Common myeloid progenitor, CD34-positive (primary cell): Measurements from ENCODE around the gene VNN1.
"Not testable (repeated sequence)": the region's sequence is repeated elsewhere in the genome, so short reads cannot be mapped to it uniquely, and the experiment has no call there.

Experiments
- CTCF ChIA-PET: fragments of 350-600 bp; sonication (Branson Sonifier 250); formaldehyde crosslinking; loops from one replicate; lab custom pipeline; 2021; ENCODE audit warnings: antibody characterized with exemption; lab: Charles Lee
- POLR2A ChIA-PET: fragments of 350-600 bp; sonication (Branson Sonifier 250); formaldehyde crosslinking; loops from one replicate; lab custom pipeline; 2021; ENCODE audit warnings: antibody characterized with exemption; lab: Charles Lee
- DNase-seq, 3 donors: peaks; one replicate each; pipeline versions ENCODE4 v3.0.0 to v3.0.0-alpha.2; 2013
- H3K27ac ChIP-seq, 2 experiments: 1 replicate in 1 of 2; 2 replicates in 1 of 2; pipeline ENCODE4 v1.7.0; 2013; ENCODE audit warnings: inconsistent platforms in 2 of 2, low read length in 2 of 2, mild to moderate bottlenecking in 2 of 2, low read depth in 1 of 2, moderate library complexity in 1 of 2; ENCODE audit not compliant: severe bottlenecking in 2 of 2, insufficient read depth in 1 of 2, poor library complexity in 1 of 2
- H3K27me3 ChIP-seq, 5 experiments: replicated peaks in 2 of 5; 1 replicate in 3 of 5; 2 replicates in 2 of 5; pipeline versions ENCODE4 v1.6.1 to v1.7.0; 2013; ENCODE audit warnings: low read length in 4 of 5, mild to moderate bottlenecking in 2 of 5, moderate library complexity in 2 of 5, inconsistent platforms in 1 of 5; ENCODE audit not compliant: insufficient read depth in 5 of 5, control insufficient read depth in 4 of 5
- H3K36me3 ChIP-seq, 4 experiments: 1 replicate in 2 of 4; 2 replicates in 2 of 4; pipeline versions ENCODE4 v1.6.1 to v1.7.0; 2013; ENCODE audit warnings: low read length in 3 of 4, control low read depth in 1 of 4, mild to moderate bottlenecking in 1 of 4; ENCODE audit not compliant: control insufficient read depth in 4 of 4, insufficient read depth in 4 of 4
- H3K4me1 ChIP-seq, 4 experiments: 1 replicate in 3 of 4; 2 replicates in 1 of 4; pipeline versions ENCODE4 v1.6.1 to v1.7.1; 2013; ENCODE audit warnings: low read length in 3 of 4, mild to moderate bottlenecking in 3 of 4, control low read depth in 1 of 4, inconsistent platforms in 1 of 4, moderate library complexity in 1 of 4; ENCODE audit not compliant: control insufficient read depth in 4 of 4, insufficient read depth in 4 of 4; ENCODE audit errors: control extremely low read depth in 1 of 4
- H3K4me3 ChIP-seq, 7 experiments: 1 replicate in 4 of 7; 2 replicates in 3 of 7; pipeline versions ENCODE4 v1.5.1 to v1.7.0; 2013; ENCODE audit warnings: mild to moderate bottlenecking in 7 of 7, low read length in 6 of 7, moderate library complexity in 6 of 7, inconsistent platforms in 2 of 7, low read depth in 2 of 7, control low read depth in 1 of 7; ENCODE audit not compliant: insufficient read depth in 4 of 7, control insufficient read depth in 1 of 7; ENCODE audit errors: extremely low read depth in 1 of 7
- H3K9me3 ChIP-seq, 5 experiments: 1 replicate in 4 of 5; 2 replicates in 1 of 5; pipeline versions ENCODE4 v1.6.1 to v1.7.1; 2013; ENCODE audit warnings: low read length in 4 of 5, mild to moderate bottlenecking in 2 of 5, inconsistent platforms in 1 of 5, low read depth in 1 of 5, moderate library complexity in 1 of 5; ENCODE audit not compliant: control insufficient read depth in 4 of 5, insufficient read depth in 2 of 5; ENCODE audit errors: control extremely low read depth in 1 of 5
- WGBS: methylation state at CpG from one replicate; pipeline ENCODE4 v1.1.5; 2013; ENCODE audit not compliant: insufficient coverage; 5-methylcytosine and 5-hydroxymethylcytosine counted together

Gene VNN1

GRCh38 chr6:132714160-132714559 lies 305 bp upstream of the VNN1 start:
- Histone ChIP-seq H3K4me1 (peaks cover 19 to 49% (median 31%) of the 10 kb centered on the region in 4 experiments), H3K36me3 (no peaks in the 10 kb centered on the region), H3K9me3 (no peaks in the 10 kb centered on the region), H3K4me3 (peak overlapping the region in 6 of 7 experiments; percentile 13 to 66 (median 46)), H3K27ac (peak overlapping the region; percentile 55 to 75), H3K27me3 (no peaks in the 10 kb centered on the region)
- CTCF ChIA-PET, result no interaction called here
- 50% methylated on average over 1 of the region's 3 CpGs for WGBS
- no peak for DNase-seq
- POLR2A ChIA-PET, result no interaction called here

- 65% methylated on average over 2 of the region's 4 CpGs for WGBS
- Histone ChIP-seq H3K27me3 (no peaks in the 10 kb centered on the region), H3K4me3 (no peak overlapping the region), H3K9me3 (no peaks in the 10 kb centered on the region), H3K4me1 (peaks cover 19 to 49% (median 31%) of the 10 kb centered on the region in 4 experiments), H3K27ac (peak overlapping the region in 1 of 2 experiments; percentile 9), H3K36me3 (peaks cover 0 to 1% (median 0%) of the 10 kb centered on the region in 4 experiments)
- ChIA-PET POLR2A (interaction anchor here (0.6 kb wide), 1 partner anchor 36 kb away, joined by 3 read pairs; no protein-coding TSS in a partner anchor), CTCF (interaction anchor here (0.7 to 3.2 kb wide), 7 partner anchors 9 to 185 kb away, joined by 3 to 12 read pairs (median 3); no protein-coding TSS in a partner anchor)
- peak in 1 of 3 donors; percentile 29 for DNase-seq
These were observed 1.5 kb downstream of the VNN1 start for GRCh38 chr6:132712366-132712765.

GRCh38 chr6:132708771-132709170 lies 5.1 kb downstream of the VNN1 start:
- peaks cover 0 to 21% (median 10%) of the 10 kb centered on the region in 4 experiments for H3K4me1 ChIP-seq
- H3K27ac ChIP-seq, result no peak overlapping the region

GRCh38 chr6:132708002-132708401 lies 5.9 kb downstream of the VNN1 start:
- no peak overlapping the region for H3K27ac ChIP-seq
- ChIA-PET CTCF (no interaction called here), POLR2A (no interaction called here)
- no peak overlapping the region for H3K4me3 ChIP-seq
- peaks cover 0 to 17% (median 6%) of the 10 kb centered on the region in 4 experiments for H3K4me1 ChIP-seq
- no peaks in the 10 kb centered on the region for H3K27me3 ChIP-seq
- no peak for DNase-seq
- peaks cover 0 to 1% (median 0%) of the 10 kb centered on the region in 4 experiments for H3K36me3 ChIP-seq
- H3K9me3 ChIP-seq, result peaks cover 0 to 13% (median 0%) of the 10 kb centered on the region in 5 experiments

More at GRCh38 chr6:132708771-132709170, 5.1 kb downstream of the VNN1 start:
- POLR2A ChIA-PET, result no interaction called here
- CTCF ChIA-PET, result no interaction called here
- WGBS, result 100% methylated on average over 1 of the region's 3 CpGs
- Histone ChIP-seq H3K9me3 (peaks cover 0 to 13% (median 0%) of the 10 kb centered on the region in 5 experiments), H3K4me3 (no peak overlapping the region), H3K27me3 (no peaks in the 10 kb centered on the region), H3K36me3 (peaks cover 0 to 1% (median 0%) of the 10 kb centered on the region in 4 experiments)
- no peak for DNase-seq

- CTCF ChIA-PET, H3K4me3 ChIP-seq, H3K36me3 ChIP-seq, POLR2A ChIA-PET, H3K4me1 ChIP-seq, DNase-seq, H3K27me3 ChIP-seq, H3K27ac ChIP-seq: not testable (repeated sequence)
- WGBS, result 98% methylated on average over 3 of the region's 4 CpGs
- peaks cover 0 to 13% (median 0%) of the 10 kb centered on the region in 5 experiments for H3K9me3 ChIP-seq
These were observed 7.1 kb downstream of the VNN1 start for GRCh38 chr6:132706756-132707155.

DNA sequence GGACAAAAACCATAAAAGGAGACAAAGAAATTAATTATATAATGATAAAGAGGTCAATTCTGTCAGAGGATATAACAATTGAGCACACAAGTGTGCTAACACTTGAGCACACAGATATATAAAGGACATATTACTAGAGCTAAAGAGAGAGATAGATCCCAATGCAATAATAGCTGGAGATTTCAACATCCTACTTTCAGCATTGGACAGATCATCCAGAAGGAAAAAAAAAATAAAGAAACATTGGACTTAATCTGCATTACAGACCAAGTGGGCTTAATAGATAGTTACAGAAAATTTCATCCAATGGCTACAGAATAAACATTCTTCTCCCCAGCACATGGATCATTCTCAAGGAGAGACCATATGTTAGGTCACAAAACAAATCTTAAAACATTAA lies 9.9 kb downstream of the VNN1 start:
- no peaks in the 10 kb centered on the region for H3K27me3 ChIP-seq
- CTCF ChIA-PET, result interaction anchor here (1.5 kb wide), 1 partner anchor 9 kb away, joined by 3 read pairs; no protein-coding TSS in a partner anchor
- no peak for DNase-seq
- peaks cover 0 to 13% (median 0%) of the 10 kb centered on the region in 5 experiments for H3K9me3 ChIP-seq
- no peak overlapping the region for H3K4me3 ChIP-seq
- POLR2A ChIA-PET, result no interaction called here
- no peaks in the 10 kb centered on the region for H3K4me1 ChIP-seq
- H3K36me3 ChIP-seq, result peaks cover 0 to 1% (median 0%) of the 10 kb centered on the region in 4 experiments
- H3K27ac ChIP-seq, result no peak overlapping the region

GRCh38 chr6:132698608-132699007 lies 15.2 kb downstream of the VNN1 start:
- Histone ChIP-seq H3K4me1 (no peaks in the 10 kb centered on the region), H3K27me3 (no peaks in the 10 kb centered on the region), H3K9me3 (peaks cover 0 to 15% (median 4%) of the 10 kb centered on the region in 5 experiments), H3K4me3 (no peak overlapping the region), H3K36me3 (no peaks in the 10 kb centered on the region), H3K27ac (no peak overlapping the region)
- ChIA-PET CTCF (interaction anchor here (1.0 to 2.4 kb wide), 3 partner anchors 9 to 100 kb away, joined by 3 to 7 read pairs (median 3); partner anchors contain the start of gene SLC18B1), POLR2A (no interaction called here)
- DNase-seq, result no peak
- WGBS, result 100% methylated on average over 1 of the region's 1 CpG
